NCI-H526 treated with DMSO at 0.1 percent for 48 hours (cell line): ENCODE data around the gene HMOX1.
A peak's percentile ranks its signal among the peaks of the same experiment; 100 is the strongest.
"Not testable (repeated sequence)": the region's sequence is repeated elsewhere in the genome, so short reads cannot be mapped to it uniquely, and the experiment has no call there.

Source experiments
- DNase-seq: peaks from one replicate; lab custom pipeline; 2025; lab: John Stamatoyannopoulos, UW

Gene HMOX1

DNA sequence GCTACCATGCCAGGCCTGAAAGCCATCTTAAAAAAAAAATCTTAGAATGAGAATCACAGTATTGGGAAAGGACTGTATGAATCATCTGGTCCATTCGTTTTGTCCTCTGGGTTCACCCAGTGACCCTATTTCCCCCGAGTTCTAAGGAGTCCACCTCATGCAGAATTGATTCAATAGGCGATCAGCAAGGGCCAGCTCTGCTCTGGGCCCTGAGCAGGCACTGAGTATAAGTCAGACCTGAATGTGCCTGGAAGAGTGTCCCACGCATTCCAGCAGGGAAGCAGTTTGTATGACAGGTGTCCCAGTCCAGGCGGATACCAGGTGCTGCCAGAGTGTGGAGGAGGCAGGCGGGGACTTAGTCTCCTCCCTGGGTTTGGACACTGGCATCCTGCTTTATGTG lies 883 bp upstream of the HMOX1 start:
- DNase-seq: no peak

DNA sequence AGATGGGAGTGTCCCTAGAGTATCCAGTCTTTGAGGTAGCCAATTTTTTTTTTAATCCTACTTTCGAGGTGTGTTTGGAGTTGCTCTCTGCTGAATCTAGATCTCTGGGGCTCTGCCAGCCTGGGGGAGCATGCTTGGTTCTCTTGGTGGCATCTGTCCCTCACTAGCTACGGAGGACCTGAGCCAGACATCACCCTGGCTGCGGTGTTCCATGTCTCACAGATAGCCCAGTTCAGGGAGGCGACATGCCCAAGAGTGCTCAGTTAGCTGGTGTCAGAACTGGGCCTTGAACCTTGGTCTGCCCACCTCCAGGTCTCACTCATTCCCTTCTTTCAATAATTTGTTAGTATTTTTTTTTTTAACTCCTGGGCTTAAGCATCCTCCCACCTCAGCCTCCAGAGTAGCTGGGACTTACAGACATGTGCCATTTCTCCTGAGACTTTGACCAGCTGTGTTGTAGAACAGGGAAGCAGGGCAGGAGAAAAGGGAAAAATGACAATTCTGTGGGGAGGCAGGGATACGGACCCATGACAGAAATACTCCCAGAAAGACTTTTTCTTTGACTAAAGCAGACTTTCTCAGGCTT lies 621 bp downstream of the HMOX1 start:
- DNase-seq: no peak

DNA sequence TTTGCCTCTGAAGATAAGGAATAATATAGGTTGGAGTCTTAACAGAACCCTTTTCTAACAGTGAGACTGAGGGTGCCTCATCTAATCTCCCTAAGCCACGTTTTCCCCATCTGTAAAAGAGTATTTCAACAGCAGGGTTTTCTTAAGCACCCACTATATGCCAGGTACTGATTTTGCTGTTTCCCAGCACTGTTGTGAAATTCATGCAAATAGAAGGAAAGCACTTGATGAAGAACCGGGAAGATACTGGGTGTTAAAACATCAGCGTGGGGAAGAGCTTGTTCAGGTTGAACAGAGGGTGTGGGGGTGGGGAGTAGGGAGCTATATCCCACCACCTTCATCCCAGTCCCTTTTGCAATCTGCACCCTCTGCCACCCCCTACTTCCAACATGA lies 2.8 kb downstream of the HMOX1 start:
- no peak for DNase-seq

DNA sequence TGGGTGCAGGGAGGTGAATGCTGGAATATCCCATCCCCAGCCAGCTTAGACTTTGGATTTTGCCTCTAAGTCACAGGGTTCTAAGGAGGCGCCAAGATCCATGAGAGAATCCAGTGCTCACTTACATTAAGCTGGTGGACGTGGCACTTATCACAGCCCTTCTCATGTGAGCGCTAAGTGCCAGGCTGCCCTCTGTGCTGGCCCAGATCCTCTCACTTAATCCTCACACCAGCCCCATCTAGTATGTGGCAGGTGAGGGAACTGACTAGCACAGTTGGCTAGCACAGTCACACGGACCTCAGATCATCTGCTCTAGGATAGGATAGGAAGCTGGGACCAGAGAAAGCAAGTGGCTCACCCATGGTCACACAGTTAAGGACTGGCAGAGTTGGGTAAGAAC lies 3.6 kb downstream of the HMOX1 start:
- no peak for DNase-seq

DNA sequence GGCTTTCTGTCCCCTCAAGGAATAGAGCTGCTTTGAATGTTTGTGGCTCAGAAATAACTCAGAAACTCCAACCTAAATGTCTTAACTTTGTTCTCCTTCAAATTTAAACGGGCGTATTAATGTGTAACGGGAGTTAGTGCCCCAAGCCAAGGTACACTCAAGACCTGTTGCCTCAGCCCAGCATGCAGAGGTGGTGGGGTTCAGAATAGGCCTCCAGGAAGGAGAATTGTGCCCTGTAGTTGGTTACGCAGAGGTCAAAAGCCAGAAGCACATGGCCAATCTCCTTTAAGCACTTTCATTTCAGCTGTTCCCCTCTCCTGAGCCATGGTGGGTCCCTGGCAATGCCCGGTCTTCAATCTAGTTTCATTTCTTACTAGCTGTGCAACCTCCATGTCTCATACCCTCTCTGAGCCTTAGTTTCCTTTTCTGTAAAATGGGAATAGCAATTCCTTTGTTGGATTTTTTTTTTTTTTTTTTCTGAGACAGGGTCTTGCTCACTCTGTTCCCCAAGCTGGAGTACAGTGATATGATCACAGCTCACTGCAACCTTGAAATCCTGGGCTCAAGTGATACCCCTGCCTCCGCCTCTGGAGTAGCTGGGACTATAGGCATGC lies 4.2 kb downstream of the HMOX1 start:
- DNase-seq: no peak

DNA sequence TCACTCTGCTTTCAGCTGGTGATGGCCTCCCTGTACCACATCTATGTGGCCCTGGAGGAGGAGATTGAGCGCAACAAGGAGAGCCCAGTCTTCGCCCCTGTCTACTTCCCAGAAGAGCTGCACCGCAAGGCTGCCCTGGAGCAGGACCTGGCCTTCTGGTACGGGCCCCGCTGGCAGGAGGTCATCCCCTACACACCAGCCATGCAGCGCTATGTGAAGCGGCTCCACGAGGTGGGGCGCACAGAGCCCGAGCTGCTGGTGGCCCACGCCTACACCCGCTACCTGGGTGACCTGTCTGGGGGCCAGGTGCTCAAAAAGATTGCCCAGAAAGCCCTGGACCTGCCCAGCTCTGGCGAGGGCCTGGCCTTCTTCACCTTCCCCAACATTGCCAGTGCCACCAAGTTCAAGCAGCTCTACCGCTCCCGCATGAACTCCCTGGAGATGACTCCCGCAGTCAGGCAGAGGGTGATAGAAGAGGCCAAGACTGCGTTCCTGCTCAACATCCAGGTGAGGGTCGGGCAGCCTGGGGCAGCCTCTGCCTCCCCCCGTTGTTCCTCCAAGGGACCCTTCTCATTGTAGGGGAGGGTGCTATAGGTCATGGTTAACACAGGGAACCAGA lies 5.9 kb downstream of the HMOX1 start:
- DNase-seq: no peak

DNA sequence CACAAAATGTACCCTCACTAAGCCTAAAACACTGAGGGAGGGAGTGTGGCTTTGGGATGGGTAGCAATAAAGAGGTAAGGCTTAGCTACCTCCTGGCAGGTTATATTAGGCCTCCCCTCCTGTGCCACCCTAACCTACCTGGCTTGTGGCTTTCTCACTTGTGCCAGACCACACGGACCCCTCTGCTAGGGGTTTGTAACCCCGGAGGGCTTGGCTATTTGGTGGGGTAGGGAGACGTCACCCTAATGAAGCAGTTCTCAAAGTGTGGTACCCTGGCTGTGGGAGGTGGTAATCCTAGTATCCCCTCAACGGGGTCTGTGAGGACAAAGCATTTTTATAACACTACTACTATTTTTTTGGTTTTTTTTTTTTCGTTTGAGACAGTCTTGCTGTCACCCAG lies 10.0 kb downstream of the HMOX1 start:
- DNase-seq: no peak

DNA sequence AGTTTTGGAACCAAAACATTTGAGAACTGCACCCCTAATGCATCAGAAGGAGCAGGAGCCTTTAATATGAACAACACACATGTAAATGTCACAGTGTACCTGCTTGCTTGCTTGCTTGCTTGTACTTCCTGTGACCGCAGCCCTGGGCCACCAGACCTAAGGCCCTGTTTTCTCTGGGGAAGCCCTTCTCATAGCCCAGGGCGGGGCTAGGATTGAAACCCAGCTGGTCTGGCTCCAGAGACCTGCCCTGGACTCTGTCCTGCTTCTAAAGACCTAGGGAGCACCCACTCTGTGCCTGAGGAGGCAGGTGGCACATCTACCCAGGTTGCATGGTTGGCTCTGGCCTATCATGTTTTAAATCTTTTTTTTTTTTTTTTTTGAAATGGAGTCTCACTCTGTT lies 11.5 kb downstream of the HMOX1 start:
- no peak for DNase-seq

DNA sequence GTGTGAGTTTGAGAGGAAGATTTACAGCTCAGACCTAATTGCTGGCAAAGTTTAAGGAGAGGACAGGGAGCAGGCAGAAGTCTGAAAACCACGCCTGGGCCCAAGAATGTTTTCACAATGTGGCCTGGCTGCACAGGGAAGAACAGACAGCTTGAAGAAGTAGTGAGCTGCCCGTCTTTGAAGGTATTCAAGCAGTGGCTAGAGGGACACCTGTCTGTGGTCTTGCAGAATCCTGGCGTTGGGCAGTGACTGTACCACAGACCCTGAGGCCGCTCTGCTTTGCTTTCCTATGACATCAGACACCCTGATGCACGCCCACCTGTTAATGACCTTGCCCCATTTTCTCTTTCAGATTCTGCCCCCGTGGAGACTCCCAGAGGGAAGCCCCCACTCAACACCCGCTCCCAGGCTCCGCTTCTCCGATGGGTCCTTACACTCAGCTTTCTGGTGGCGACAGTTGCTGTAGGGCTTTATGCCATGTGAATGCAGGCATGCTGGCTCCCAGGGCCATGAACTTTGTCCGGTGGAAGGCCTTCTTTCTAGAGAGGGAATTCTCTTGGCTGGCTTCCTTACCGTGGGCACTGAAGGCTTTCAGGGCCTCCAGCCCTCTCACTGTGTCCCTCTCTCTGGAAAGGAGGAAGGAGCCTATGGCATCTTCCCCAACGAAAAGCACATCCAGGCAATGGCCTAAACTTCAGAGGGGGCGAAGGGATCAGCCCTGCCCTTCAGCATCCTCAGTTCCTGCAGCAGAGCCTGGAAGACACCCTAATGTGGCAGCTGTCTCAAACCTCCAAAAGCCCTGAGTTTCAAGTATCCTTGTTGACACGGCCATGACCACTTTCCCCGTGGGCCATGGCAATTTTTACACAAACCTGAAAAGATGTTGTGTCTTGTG lies 12.5 kb downstream of the HMOX1 start:
- no peak for DNase-seq

DNA sequence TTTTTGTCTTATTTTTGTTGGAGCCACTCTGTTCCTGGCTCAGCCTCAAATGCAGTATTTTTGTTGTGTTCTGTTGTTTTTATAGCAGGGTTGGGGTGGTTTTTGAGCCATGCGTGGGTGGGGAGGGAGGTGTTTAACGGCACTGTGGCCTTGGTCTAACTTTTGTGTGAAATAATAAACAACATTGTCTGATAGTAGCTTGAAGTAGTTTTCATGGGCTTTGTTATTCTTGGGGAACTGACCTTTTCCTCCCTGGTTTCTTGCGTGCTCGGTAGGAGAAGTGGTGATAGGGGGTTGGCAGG lies 13.1 kb downstream of the HMOX1 start:
- DNase-seq: no peak

DNA sequence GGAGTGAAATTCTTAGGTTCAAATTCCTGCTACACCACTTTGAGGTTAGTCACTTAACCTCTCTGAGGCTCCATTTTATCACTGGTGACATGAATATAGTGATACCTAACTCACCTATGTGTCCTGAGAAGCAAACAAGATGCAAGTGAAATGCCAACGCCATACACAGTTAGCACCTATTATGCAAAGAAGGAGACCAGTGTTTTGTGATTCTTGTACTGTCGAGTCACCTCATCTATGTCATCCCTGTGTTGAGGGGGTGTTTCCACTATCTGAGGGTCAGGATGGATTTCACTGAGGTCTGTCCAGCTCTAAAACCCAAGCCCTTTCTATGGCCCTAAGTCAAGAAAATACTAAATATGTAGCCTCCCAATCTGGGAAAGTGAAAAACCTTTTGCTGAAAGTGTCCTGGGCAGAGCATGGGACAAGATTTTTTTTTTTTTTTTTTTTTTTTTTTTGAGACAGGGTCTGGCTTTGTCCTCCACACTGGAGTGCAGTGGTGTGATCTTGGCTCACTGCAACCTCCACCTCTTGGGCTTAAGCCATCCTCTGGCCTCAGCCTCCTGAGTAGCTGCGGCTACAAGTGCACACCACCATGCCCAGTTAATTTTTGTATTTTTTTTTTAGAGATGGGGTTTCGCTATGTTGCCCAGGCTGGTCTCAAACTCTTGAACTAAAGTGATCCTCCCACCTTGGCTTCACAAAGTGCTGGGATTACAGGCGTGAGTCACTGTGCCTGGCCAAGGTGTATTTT lies 14.1 kb downstream of the HMOX1 start:
- no peak for DNase-seq

DNA sequence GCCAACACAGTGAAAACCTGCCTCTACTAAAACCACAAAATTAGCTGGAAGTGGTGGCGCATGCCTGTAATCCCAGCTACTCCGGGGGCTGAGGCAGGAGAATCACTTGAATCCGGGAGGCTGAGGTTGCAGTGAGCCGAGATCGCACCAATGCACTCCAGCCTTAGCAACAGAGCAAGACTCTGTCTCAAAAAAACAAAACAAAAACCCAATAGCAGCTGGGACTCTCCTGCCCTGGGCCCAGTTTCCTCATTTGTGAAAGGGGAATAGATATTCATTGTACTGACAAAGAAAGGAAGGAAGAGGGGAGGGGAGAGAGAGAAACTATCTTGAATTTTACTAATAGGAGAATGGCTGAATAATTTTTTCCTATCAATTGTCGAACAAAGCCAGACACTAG lies 15.7 kb downstream of the HMOX1 start:
- DNase-seq: not testable (repeated sequence)

DNA sequence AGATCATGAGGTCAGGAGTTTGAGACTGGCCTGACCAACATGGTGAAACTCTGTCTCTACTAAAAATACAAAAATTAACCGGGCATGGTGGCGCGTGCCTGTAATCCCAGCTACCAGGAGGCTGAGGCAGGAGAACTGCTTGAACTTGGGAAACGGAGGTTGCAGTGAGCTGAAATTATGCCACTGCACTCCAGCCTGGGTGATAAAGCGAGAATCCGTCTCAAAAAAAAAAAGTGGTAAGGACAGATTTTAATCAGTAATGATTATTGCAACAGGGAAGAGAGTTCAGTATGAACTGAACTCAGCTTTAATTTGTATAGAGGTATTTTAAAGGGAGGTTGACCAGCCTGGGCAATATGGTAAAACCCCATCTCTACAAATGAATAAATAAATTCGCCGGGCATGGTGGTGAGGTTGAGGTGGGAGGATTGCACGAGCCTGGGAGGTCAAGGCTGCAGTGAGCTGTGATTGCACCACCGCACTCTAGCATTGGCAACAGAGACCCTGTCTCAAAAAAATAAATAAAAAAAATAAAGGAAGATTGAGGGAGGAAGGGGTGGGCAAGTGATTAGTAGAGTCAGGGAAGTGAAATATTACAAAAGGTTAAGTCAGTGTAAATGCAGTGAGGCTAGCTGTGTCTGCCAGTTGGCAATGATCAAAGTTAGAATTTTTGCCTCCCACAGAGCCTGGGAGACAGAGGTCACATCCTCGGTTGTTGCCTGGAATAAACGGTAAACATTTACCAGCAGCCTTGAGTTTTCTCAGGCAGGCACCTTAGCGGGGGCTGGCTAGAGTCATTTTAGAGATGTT lies 16.4 kb downstream of the HMOX1 start:
- DNase-seq: no peak

DNA sequence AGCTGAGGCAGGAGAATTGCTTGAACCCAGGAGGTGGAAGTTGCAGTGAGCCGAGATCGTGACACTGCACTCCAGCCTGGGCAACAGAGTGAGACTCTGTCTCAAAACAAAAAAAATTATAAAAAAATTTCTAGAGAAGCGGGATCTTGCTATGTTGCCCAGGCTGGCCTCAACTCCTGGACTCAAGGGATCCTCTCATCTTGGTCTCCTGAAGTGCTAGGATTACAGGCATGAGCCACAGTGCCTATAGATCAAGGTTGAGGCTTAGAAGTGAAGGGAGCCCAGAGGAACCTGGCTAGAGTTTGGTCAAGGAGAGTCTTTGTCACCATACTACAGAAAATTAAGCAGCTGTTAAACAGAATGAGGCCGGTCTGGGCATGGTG lies 17.7 kb downstream of the HMOX1 start:
- DNase-seq: no peak

DNA sequence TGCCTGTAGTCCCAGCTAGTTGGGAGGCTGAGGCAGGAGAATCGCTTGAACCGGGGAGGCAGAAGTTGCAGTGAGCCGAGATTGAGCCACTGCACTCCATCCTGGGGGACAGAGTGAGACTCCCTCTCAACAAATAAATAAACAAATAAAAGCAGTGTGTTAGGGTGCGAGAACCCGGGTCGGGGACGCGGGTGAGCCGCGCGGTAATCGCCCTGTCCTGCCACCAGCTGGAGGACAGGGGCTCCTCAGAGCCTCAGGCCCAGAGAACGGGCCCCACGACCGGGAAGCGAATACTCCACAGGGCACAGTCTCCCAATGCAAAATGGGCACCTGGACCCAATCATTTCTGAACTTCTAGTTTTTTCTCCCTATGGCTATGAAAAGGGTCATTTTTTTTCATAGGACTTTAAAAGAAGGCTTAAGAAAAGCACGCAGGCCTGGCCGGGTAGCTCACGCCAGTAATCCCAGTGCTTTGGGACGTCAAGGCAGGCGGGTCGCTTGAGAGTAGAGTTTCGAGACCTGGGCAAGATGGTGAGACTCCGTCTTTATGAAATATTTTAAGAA lies 18.3 kb downstream of the HMOX1 start:
- no peak for DNase-seq

DNA sequence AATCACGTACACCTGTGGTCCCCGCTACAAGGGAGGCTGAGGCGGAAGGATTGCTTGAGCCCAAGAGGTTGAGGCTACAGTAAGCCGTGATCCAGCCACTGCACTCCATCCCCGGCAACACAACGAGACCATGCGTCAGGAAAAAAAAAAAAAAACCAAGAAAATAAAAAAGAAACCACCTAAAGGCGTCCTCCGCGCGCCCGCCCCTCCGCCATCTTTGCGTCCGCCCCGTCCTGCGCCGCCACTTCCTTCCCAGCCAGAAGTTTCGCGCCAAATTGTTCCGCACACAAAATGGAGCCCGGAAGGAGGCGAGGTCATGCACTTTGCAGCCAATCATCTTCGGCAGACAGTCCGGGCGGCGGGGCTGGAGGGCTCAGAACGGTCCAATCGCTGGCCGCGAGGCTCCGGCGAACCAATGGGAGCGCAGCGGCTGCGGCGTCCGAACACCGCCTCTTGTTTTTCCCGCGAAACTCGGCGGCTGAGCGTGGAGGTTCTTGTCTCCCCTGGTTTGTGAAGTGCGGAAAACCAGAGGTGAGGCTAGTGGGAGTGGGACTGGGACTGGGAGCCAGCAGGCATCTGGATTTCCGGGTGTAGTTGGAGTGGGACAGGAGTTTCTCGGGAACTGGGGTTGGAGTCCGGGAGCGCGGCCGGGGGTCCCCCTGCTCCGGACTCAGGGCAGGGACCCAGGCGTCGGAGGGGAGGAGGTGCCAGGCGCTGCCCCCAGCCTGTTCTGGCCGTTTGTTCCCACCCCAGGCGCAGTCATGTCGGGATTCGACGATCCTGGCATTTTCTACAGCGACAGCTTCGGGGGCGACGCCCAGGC lies 19.0 kb downstream of the HMOX1 start, which contains the start of gene MCM5:
Gene MCM5, plus strand, starts transcription at position 463 of the 823 bp plus-strand sequence. Its CDS starts 299 bp downstream, at position 762.
- peak; percentile 90 for DNase-seq

DNA sequence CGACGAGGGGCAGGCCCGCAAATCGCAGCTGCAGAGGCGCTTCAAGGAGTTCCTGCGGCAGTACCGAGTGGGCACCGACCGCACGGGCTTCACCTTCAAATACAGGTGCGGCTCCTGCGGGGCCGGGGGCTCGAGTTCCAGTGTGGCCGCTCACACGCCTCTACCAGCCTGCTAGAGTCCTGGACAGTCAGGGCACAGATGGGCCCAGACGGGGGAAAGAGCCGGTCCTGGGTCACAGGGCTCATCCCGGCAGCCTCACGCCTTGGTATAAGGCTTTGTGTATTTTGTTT lies 19.6 kb downstream of the HMOX1 start:
- no peak for DNase-seq

DNA sequence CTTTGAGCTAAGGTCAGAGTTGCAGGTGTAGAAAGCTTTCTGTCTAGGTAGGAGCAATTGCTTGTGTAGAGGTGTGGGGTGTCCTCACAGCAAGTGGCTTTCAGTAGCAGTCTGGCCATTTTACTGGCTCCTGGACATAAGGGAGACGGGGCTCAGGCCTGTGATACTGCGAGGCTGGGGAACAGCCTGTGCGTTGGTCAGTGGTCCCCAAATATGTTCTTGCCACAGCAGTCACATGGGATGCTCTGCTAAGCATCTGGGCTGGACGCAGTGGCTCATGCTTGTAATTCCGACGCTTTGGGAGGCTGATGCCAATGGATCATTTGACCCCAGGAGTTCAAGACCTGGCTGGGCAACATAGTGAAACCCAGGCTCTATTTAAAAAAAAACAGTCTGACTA lies 21.0 kb downstream of the HMOX1 start:
- DNase-seq: no peak

DNA sequence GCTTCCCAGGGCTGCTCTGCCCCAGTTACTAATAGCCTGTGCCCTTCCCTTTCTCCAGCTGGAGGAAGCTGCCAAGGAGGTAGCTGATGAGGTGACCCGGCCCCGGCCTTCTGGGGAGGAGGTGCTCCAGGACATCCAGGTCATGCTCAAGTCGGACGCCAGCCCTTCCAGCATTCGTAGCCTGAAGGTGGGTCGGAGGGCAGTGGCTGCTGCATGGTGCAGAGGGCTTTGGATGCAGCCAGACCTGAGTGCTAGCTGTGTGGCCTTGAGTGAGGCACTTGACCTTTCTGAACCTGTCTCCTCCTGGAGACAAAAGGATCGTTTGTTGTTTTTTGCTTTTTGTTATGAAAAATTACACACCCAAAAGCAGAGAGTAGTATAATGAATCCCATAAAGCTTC lies 22.5 kb downstream of the HMOX1 start:
- no peak for DNase-seq

DNA sequence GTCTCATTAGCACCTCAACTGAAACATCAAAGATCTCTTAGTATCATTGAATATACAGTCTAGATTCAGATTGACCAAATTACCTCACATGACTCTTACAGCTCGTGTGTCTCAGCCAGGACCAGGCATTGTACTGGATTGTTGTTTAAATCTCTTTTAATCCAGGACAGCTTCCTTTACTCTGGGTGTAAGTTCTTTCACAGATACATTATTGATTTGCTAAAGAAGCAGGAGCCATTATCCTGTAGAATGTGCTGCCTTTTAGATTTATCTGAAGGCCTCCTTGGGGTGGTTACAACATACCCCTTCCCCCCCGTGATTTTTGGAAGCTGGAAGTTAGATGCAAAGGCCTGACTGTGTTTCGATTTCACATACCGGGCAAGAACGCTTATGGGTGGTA lies 23.3 kb downstream of the HMOX1 start:
- no peak for DNase-seq
